ENCODE measurements around the gene TMEM121B. TPM values are rescaled to one million over a fixed set of nuclear protein-coding genes. Genes with fewer than 3 reads are reported as not detected.
"Not testable (repeated sequence)": the region's sequence is repeated elsewhere in the genome, so short reads cannot be mapped to it uniquely, and the experiment has no call there.

TMEM121B gene
- under 1 TPM; 0.11 to 0.37 (median 0.28) TPM for polyA plus RNA-seq

DNA sequence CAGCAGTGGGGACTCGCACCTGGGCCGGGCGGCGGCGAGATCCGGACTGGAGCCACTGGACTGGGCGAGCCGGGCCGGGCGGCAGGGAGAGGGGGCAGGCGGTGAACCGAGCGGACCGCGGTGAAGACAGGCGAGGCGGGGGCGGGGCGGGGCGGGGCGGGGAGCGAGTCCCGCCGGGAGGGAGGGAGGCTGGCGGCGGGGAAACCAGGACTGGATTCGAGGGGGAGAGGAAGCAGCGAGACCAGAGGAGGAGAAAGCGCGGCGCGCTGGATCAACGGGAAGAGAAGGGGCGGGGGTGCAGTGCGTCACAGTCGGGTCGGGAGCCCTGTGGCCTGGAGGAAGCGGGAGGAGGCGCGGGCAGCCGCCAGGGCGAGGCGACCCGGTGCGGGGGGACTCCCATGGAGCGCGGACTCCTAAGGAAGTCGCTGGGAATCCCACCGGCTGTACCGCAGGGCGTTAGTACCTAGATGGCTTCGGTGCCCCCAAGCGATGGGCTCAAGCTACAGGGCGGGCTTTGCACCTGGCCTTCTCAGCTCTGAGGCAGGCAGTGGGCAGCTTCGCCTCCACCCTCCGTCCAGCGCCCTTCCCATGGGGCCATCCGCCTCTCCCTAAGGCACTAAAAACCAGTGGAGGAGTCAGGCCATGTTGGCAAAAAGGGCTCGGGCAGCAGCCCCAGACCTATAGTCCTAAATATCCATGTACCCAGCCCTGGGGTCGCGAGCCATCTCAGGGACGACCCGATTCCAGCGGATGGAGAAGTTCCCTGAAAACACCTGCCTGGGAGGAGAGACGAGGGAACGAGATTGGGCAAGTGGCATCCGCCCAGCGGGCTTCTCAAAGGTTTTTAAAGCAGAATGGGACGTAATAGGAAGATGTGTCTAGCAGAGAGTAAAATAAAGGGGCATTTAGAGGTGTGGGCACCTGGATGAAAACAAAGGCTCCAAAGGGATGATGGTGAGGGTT, at the start of gene TMEM121B:
TMEM121B (minus strand) TSS at position 128 of the 963 bp plus-strand sequence. CDS start 233 bp downstream, outside the sequence.
- no peak within 1 kb of the TSS for H3K27ac ChIP-seq (ENCODE audit: low read depth, low read length)
- WGBS, 3 donors: 6 to 9% (median 8%) methylated on average over 43 to 68 of the region's 69 CpGs

DNA sequence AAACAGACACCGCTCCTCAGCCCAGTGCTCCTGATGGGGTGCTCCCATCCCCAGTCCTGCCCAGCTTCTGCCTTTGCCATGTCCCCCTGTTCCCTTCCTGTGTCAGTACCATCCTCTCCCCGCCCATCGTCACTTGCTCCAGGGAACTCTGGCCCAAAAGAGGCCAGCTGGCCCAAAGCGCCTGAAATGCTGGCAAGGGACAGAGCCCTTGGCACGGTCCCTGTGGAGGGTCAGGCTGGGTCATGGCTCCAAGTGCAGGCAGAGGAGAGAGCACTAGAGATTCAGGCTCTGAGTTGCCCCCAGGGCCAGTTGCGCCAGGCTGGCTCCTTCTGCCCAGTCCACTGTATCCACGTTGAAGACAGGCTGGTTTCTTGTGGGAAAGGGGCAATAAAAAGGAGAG, 46.3 kb upstream of the TMEM121B start:
- WGBS, 3 donors: 27 to 54% (median 43%) methylated on average over 7 of the region's 7 CpGs
- no peak overlapping the region for H3K27ac ChIP-seq (ENCODE audit: low read depth, low read length)

GRCh38 chr22:17164392-17165024, 43.3 kb upstream of the TMEM121B start:
- no peak overlapping the region for H3K27ac ChIP-seq (ENCODE audit: low read depth, low read length)
- 81 to 92% (median 89%) methylated on average over 3 of the region's 3 CpGs for WGBS, 3 donors

- WGBS, 3 donors: 69 to 89% (median 71%) methylated on average over 8 of the region's 8 CpGs
- H3K27ac ChIP-seq (ENCODE audit: low read depth, low read length): no peak overlapping the region
Measured at GRCh38 chr22:17162731-17163130, 41.6 kb upstream of the TMEM121B start.

DNA sequence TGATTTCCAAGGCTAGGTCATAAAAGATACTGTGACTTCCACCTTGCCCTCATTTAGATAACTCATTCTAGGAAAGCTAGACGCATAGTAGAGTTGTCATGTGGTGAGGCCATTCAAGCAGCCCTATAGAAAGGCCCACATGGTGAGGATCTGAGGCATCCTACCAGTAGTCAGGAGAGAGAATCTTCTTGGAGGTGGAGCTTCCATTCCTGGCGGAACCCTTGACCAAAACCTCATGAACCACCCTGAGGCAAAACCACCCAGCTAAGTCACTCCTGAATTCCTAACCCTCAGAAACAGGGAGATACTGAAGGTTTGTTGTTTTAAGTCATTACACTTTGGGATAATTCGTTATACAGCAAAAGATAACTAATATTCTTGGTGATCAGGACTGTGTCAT, 40.8 kb upstream of the TMEM121B start:
- 95 to 97% (median 96%) methylated on average over 3 of the region's 3 CpGs for WGBS, 3 donors
- no peak overlapping the region for H3K27ac ChIP-seq (ENCODE audit: low read depth, low read length)

GRCh38 chr22:17159504-17159951, 38.4 kb upstream of the TMEM121B start:
- H3K27ac ChIP-seq (ENCODE audit: low read depth, low read length): no peak overlapping the region
- 1 to 15% (median 7%) methylated on average over 35 of the region's 35 CpGs for WGBS, 3 donors

- H3K27ac ChIP-seq (ENCODE audit: low read depth, low read length): peak within 1 kb of the TSS; percentile 42
- 0 to 1% (median 0%) methylated on average over 84 to 114 of the region's 114 CpGs for WGBS, 3 donors
Measured at GRCh38 chr22:17158568-17159503, 37.7 kb upstream of the TMEM121B start, which contains the start of gene HDHD5. Gene HDHD5, minus strand, starts transcription at chr22:17159277. Its CDS starts 26 bp downstream, at chr22:17159251.

- 43 to 47% (median 46%) methylated on average over 17 of the region's 17 CpGs for WGBS, 3 donors
- peak overlapping the region; percentile 42 for H3K27ac ChIP-seq (ENCODE audit: low read depth, low read length)
Measured at GRCh38 chr22:17158176-17158567, 37.0 kb upstream of the TMEM121B start.

- WGBS, 3 donors: 84 to 91% (median 86%) methylated on average over 3 of the region's 3 CpGs
- no peak overlapping the region for H3K27ac ChIP-seq (ENCODE audit: low read depth, low read length)
Measured at GRCh38 chr22:17157714-17158113, 36.6 kb upstream of the TMEM121B start.

- H3K27ac ChIP-seq (ENCODE audit: low read depth, low read length): no peak overlapping the region
- 73 to 81% (median 80%) methylated on average over 3 of the region's 3 CpGs for WGBS, 3 donors
Measured at GRCh38 chr22:17155941-17156340, 34.8 kb upstream of the TMEM121B start.

DNA sequence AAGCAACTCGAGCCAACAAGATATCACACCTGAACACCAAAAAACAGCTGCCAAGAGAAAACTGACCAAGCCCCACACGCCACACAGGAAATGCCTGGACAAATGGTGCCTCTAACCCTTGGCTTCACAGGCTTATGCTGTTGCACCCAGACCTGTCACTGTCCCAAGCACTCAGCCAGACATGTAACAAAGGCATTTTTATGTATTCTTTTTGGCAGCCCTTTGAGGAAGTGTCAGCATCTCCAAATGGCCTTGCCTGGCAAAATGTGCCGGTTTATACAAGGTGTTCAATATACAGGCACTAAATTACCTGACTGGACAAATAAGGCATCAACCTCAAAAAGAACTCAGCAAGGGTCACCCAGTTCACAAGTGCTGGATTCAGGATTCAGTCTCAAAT, 31.8 kb upstream of the TMEM121B start:
- 43 to 59% (median 56%) methylated on average over 3 of the region's 3 CpGs for WGBS, 3 donors
- no peak overlapping the region for H3K27ac ChIP-seq (ENCODE audit: low read depth, low read length)

- H3K27ac ChIP-seq (ENCODE audit: low read depth, low read length): no peak overlapping the region
- WGBS, 3 donors: 83 to 86% (median 85%) methylated on average over 6 of the region's 6 CpGs
Measured at GRCh38 chr22:17152340-17152739, 31.2 kb upstream of the TMEM121B start.

- WGBS, 3 donors: 73 to 79% (median 74%) methylated on average over 9 of the region's 9 CpGs
- H3K27ac ChIP-seq (ENCODE audit: low read depth, low read length): no peak overlapping the region
Measured at GRCh38 chr22:17149076-17149815, 28.1 kb upstream of the TMEM121B start.

DNA sequence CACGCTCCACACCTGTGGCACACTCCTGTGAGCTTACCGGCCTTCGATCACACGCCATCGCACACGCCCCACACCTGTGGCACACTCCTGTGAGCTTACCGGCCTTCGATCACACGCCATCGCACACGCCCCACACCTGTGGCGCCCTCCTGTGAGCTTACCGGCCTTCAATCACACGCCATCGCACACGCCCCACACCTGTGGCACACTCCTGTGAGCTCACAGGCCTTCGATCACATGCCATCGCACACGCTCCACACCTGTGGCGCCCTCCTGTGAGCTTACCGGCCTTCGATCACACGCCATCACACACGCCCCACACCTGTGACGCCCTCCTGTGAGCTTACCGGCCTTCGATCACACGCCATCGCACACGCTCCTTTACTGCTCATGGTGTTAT, 26.3 kb upstream of the TMEM121B start:
- H3K27ac ChIP-seq (ENCODE audit: low read depth, low read length): not testable (repeated sequence)
- WGBS, 3 donors: 96 to 98% (median 97%) methylated on average over 29 to 30 of the region's 30 CpGs

GRCh38 chr22:17145021-17145680, 24.0 kb upstream of the TMEM121B start:
- WGBS, 3 donors: 84 to 98% (median 94%) methylated on average over 7 to 8 of the region's 8 CpGs
- no peak overlapping the region for H3K27ac ChIP-seq (ENCODE audit: low read depth, low read length)

- H3K27ac ChIP-seq (ENCODE audit: low read depth, low read length): no peak overlapping the region
- WGBS, 3 donors: 81 to 93% (median 89%) methylated on average over 8 of the region's 8 CpGs
Measured at GRCh38 chr22:17143826-17144225, 22.7 kb upstream of the TMEM121B start.

- 89 to 94% (median 94%) methylated on average over 9 of the region's 9 CpGs for WGBS, 3 donors
- H3K27ac ChIP-seq (ENCODE audit: low read depth, low read length): no peak overlapping the region
Measured at GRCh38 chr22:17143101-17143500, 21.9 kb upstream of the TMEM121B start.

Measured in adipose tissue (tissue), 3 donors.